ENCODE results near the gene CDKN2B. TPM values are rescaled to one million over a fixed set of nuclear protein-coding genes. Genes with fewer than 3 reads are reported as not detected.

CDKN2B gene
- total RNA-seq, 1 donor from 2014 or later, result 4.0 TPM

Other genes starting within 250 kb of the CDKN2B start
- 42.5 TPM for gene MTAP, start 206.7 kb downstream of the CDKN2B start, total RNA-seq
- 1.5 TPM for gene CDKN2A, start 14.9 kb downstream of the CDKN2B start, total RNA-seq
- gene CDKN2B-AS1, start 14.5 kb downstream of the CDKN2B start, total RNA-seq, result 1.4 TPM

All from sciatic nerve (tissue), 1 donor.